GM23248 (cell line): ENCODE data around the gene AMOTL1.

Source experiments
- EZH2 ChIP-seq: fragments of 200-600 bp; sonication (generic); IDR thresholded peaks from 2 replicates; pipeline ENCODE4 v1.6.1; 2018; ENCODE audit warnings: antibody characterized with exemption, mild to moderate bottlenecking; ENCODE audit not compliant: insufficient read depth, poor library complexity, severe bottlenecking
- EZH2phosphoT487 ChIP-seq: fragments of 200-600 bp; sonication (generic); IDR thresholded peaks from 2 replicates; pipeline ENCODE4 v1.6.1; 2018; ENCODE audit warnings: antibody characterized with exemption, moderate library complexity, mild to moderate bottlenecking, low read depth; ENCODE audit not compliant: insufficient read depth

DNA sequence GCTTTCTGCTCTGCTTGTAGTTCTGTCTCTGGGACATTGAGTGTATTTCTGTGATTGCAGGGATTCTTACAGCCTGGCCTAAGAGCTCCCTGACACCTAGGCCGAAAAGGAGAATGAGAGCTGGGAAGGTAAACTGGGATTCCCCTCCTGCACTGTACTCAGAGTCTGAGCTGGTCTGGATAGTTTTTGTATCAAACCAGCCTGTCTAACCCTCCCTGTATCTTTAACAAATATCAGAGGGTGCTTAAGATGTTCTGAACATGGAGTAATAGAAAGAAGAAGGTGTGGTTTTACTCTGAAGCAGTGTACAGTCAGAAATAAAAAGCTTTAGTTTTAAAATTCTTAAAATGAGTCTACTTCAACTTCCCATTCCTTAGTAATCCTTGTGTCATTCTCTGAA, 57.3 kb downstream of the AMOTL1 start:
- TF ChIP-seq EZH2, result no peak
- TF ChIP-seq EZH2phosphoT487, result no peak
